ENCODE data around the gene CLEC16A.

The CLEC16A gene

GRCh38 chr16:10978124-10978523, 33.8 kb downstream of the CLEC16A start:
- H3K4me3 ChIP-seq (ENCODE audit: low read length), result no peak overlapping the region
- no peak for TF ChIP-seq ZNF274 (IDR thresholded peaks at IDR 0.05; ENCODE audit: low read depth, low read length)

- H3K4me3 ChIP-seq (ENCODE audit: low read length), result no peak overlapping the region
- no peak for TF ChIP-seq ZNF274 (IDR thresholded peaks at IDR 0.05; ENCODE audit: low read depth, low read length)
Measured at GRCh38 chr16:10978871-10979446, 34.6 kb downstream of the CLEC16A start.

GRCh38 chr16:10979717-10980601, 35.6 kb downstream of the CLEC16A start:
- H3K4me3 ChIP-seq (ENCODE audit: low read length), result no peak overlapping the region
- no peak for TF ChIP-seq ZNF274 (IDR thresholded peaks at IDR 0.05; ENCODE audit: low read depth, low read length)

- H3K4me3 ChIP-seq (ENCODE audit: low read length), result no peak overlapping the region
- no peak for TF ChIP-seq ZNF274 (IDR thresholded peaks at IDR 0.05; ENCODE audit: low read depth, low read length)
Measured at GRCh38 chr16:10980813-10981212, 36.4 kb downstream of the CLEC16A start.

GRCh38 chr16:10981697-10982216, 37.4 kb downstream of the CLEC16A start:
- no peak for TF ChIP-seq ZNF274 (IDR thresholded peaks at IDR 0.05; ENCODE audit: low read depth, low read length)
- H3K4me3 ChIP-seq (ENCODE audit: low read length), result no peak overlapping the region

- no peak for TF ChIP-seq ZNF274 (IDR thresholded peaks at IDR 0.05; ENCODE audit: low read depth, low read length)
- H3K4me3 ChIP-seq (ENCODE audit: low read length), result no peak overlapping the region
Measured at GRCh38 chr16:10982465-10983150, 38.2 kb downstream of the CLEC16A start.

- TF ChIP-seq ZNF274 (IDR thresholded peaks at IDR 0.05; ENCODE audit: low read depth, low read length), result no peak
- H3K4me3 ChIP-seq (ENCODE audit: low read length), result no peak overlapping the region
Measured at GRCh38 chr16:10983159-10983558, 38.8 kb downstream of the CLEC16A start.

- no peak overlapping the region for H3K4me3 ChIP-seq (ENCODE audit: low read length)
- TF ChIP-seq ZNF274 (IDR thresholded peaks at IDR 0.05; ENCODE audit: low read depth, low read length), result no peak
Measured at GRCh38 chr16:10984509-10984908, 40.1 kb downstream of the CLEC16A start.

GRCh38 chr16:10987361-10988163, 43.2 kb downstream of the CLEC16A start:
- no peak for TF ChIP-seq ZNF274 (IDR thresholded peaks at IDR 0.05; ENCODE audit: low read depth, low read length)
- H3K4me3 ChIP-seq (ENCODE audit: low read length), result no peak overlapping the region; the same call in 1 of the 2 replicates

GRCh38 chr16:10988164-10988803, 43.9 kb downstream of the CLEC16A start:
- no peak for TF ChIP-seq ZNF274 (IDR thresholded peaks at IDR 0.05; ENCODE audit: low read depth, low read length)
- H3K4me3 ChIP-seq (ENCODE audit: low read length), result no peak overlapping the region; the same call in 1 of the 2 replicates

GRCh38 chr16:10988879-10989278, 44.5 kb downstream of the CLEC16A start:
- H3K4me3 ChIP-seq (ENCODE audit: low read length), result no peak overlapping the region
- TF ChIP-seq ZNF274 (IDR thresholded peaks at IDR 0.05; ENCODE audit: low read depth, low read length), result no peak

GRCh38 chr16:10989559-10989958, 45.2 kb downstream of the CLEC16A start:
- no peak overlapping the region for H3K4me3 ChIP-seq (ENCODE audit: low read length)
- no peak for TF ChIP-seq ZNF274 (IDR thresholded peaks at IDR 0.05; ENCODE audit: low read depth, low read length)

- H3K4me3 ChIP-seq (ENCODE audit: low read length), result no peak overlapping the region
- no peak for TF ChIP-seq ZNF274 (IDR thresholded peaks at IDR 0.05; ENCODE audit: low read depth, low read length)
Measured at GRCh38 chr16:10990378-10990777, 46.0 kb downstream of the CLEC16A start.

Measured in GM08714 (cell line).